Hepatocyte (in vitro differentiated cells): ENCODE measurements around the gene ARID5A. TPM values are rescaled to one million over a fixed set of nuclear protein-coding genes. Genes with fewer than 3 reads are reported as not detected.
A peak's percentile ranks its signal among the peaks of the same experiment; 100 is the strongest.

Source experiments
- DNase-seq: peaks from one replicate; pipeline ENCODE4 v3.0.0-alpha.2; 2016; ENCODE audit warnings: low spot score
- H2AFZ ChIP-seq: fragments of 200-600 bp; sonication (generic); 2 replicates; pipeline ENCODE4 v1.6.0; 2016; ENCODE audit warnings: antibody characterized with exemption, mild to moderate bottlenecking
- H3K27ac ChIP-seq: fragments of 200-600 bp; sonication (generic); 2 replicates; pipeline ENCODE4 v1.5.1; 2016; ENCODE audit warnings: mild to moderate bottlenecking
- H3K27me3 ChIP-seq: fragments of 200-600 bp; sonication (generic); 2 replicates; pipeline ENCODE4 v1.6.1; 2016
- H3K36me3 ChIP-seq: fragments of 200-600 bp; sonication (generic); replicated peaks from 2 replicates; pipeline ENCODE4 v1.5.1; 2016; ENCODE audit warnings: low read depth; ENCODE audit not compliant: insufficient read depth
- H3K4me1 ChIP-seq: fragments of 200-600 bp; sonication (generic); 2 replicates; pipeline ENCODE4 v1.5.1; 2016; ENCODE audit warnings: mild to moderate bottlenecking, moderate library complexity; ENCODE audit not compliant: insufficient read depth
- H3K4me2 ChIP-seq: fragments of 200-600 bp; sonication (generic); 2 replicates; pipeline ENCODE4 v1.6.0; 2016
- H3K4me3 ChIP-seq: fragments of 200-600 bp; sonication (generic); 2 replicates; pipeline ENCODE4 v1.5.1; 2016; ENCODE audit warnings: mild to moderate bottlenecking
- H3K79me2 ChIP-seq: fragments of 200-600 bp; sonication (generic); 2 replicates; pipeline ENCODE4 v1.6.0; 2017; ENCODE audit warnings: mild to moderate bottlenecking
- H3K9me2 ChIP-seq: fragments of 200-600 bp; sonication (generic); replicated peaks from 2 replicates; pipeline ENCODE4 v1.6.0; 2017; ENCODE audit warnings: mild to moderate bottlenecking; ENCODE audit not compliant: insufficient read depth
- H3K9me3 ChIP-seq: fragments of 200-600 bp; sonication (generic); 2 replicates; pipeline ENCODE4 v1.5.1; 2016; ENCODE audit warnings: low read depth, mild to moderate bottlenecking
- H4K20me1 ChIP-seq: fragments of 200-600 bp; sonication (generic); 2 replicates; pipeline ENCODE4 v1.6.0; 2016; ENCODE audit warnings: mild to moderate bottlenecking; ENCODE audit not compliant: insufficient read depth, poor library complexity, severe bottlenecking
- CTCF ChIP-seq: fragments of 200-600 bp; sonication (generic); IDR thresholded peaks from 2 replicates; pipeline ENCODE4 v1.5.1; 2016; ENCODE audit warnings: antibody characterized with exemption, mild to moderate bottlenecking; ENCODE audit not compliant: poor library complexity
- EZH2 ChIP-seq: fragments of 200-600 bp; sonication (generic); IDR thresholded peaks from 2 replicates; pipeline ENCODE4 v1.6.1; 2016; ENCODE audit warnings: antibody characterized with exemption, mild to moderate bottlenecking, borderline replicate concordance
- EZH2phosphoT487 ChIP-seq: fragments of 200-600 bp; sonication (generic); IDR thresholded peaks from one replicate; pipeline ENCODE4 v1.6.1; 2018; ENCODE audit warnings: antibody characterized with exemption, mild to moderate bottlenecking, low read depth, moderate library complexity; ENCODE audit not compliant: unreplicated experiment, severe bottlenecking
- WGBS: methylation state at CpG from one replicate; pipeline ENCODE4 v1.1.6; 2016; ENCODE audit warnings: low lambda C conversion rate; ENCODE audit errors: missing lambda C conversion rate; 5-methylcytosine and 5-hydroxymethylcytosine counted together
- polyA plus RNA-seq: library from polyadenylated mRNA; unstranded; fragments of >200 nt; fragmentation: Nextera tagmentation; extraction: Ambion mirVana; gene quantifications from 2 replicates; pipeline ENCODE4 v1.2.1, GENCODE V29; 2016
- total RNA-seq: library from RNA; depleted of rRNA; stranded (reverse); fragments of >200 nt; gene quantifications from 2 replicates; pipeline ENCODE4 v1.2.3, GENCODE V29; 2014

Gene ARID5A
- total and polyA plus RNA-seq, 2 experiments from 2014 or later: 6.9 to 13.3 TPM

GRCh38 chr2:96500385-96501066 lies 36.0 kb upstream of the ARID5A start:
- TF ChIP-seq CTCF: no peak
- TF ChIP-seq EZH2: no peak
- TF ChIP-seq EZH2phosphoT487: no peak
- Histone ChIP-seq H3K36me3 (no peaks in the 10 kb centered on the region), H3K79me2 (no peaks in the 10 kb centered on the region), H3K9me3 (no peaks in the 10 kb centered on the region), H3K4me2 (no peak overlapping the region), H2AFZ (no peak overlapping the region), H3K9me2 (no peaks in the 10 kb centered on the region), H3K27me3 (no peaks in the 10 kb centered on the region), H4K20me1 (no peaks in the 10 kb centered on the region), H3K4me1 (peaks cover under 1% of the 10 kb centered on the region), H3K27ac (no peak overlapping the region), H3K4me3 (no peak overlapping the region)
- 98% methylated on average over 57 of the region's 64 CpGs for WGBS
- DNase-seq: peak; percentile 4

GRCh38 chr2:96501471-96501874 lies 35.1 kb upstream of the ARID5A start:
- TF ChIP-seq EZH2 (no peak), EZH2phosphoT487 (no peak), CTCF (no peak)
- Histone ChIP-seq H2AFZ (no peak overlapping the region), H3K9me2 (no peaks in the 10 kb centered on the region), H4K20me1 (no peaks in the 10 kb centered on the region), H3K4me1 (peaks cover 10% of the 10 kb centered on the region), H3K9me3 (no peaks in the 10 kb centered on the region), H3K4me3 (no peak overlapping the region), H3K4me2 (no peak overlapping the region), H3K27me3 (no peaks in the 10 kb centered on the region), H3K79me2 (no peaks in the 10 kb centered on the region), H3K36me3 (no peaks in the 10 kb centered on the region), H3K27ac (no peak overlapping the region)
- 45% methylated on average over 2 of the region's 2 CpGs for WGBS
- peak; percentile 8 for DNase-seq

GRCh38 chr2:96501886-96502810 lies 34.4 kb upstream of the ARID5A start:
- DNase-seq: peak; percentile 42
- Histone ChIP-seq H3K9me2 (no peaks in the 10 kb centered on the region), H3K36me3 (no peaks in the 10 kb centered on the region), H3K4me1 (peaks cover 11% of the 10 kb centered on the region), H3K4me2 (no peak overlapping the region), H3K4me3 (no peak overlapping the region), H3K27me3 (no peaks in the 10 kb centered on the region), H3K9me3 (no peaks in the 10 kb centered on the region), H3K79me2 (no peaks in the 10 kb centered on the region), H4K20me1 (no peaks in the 10 kb centered on the region), H3K27ac (no peak overlapping the region), H2AFZ (no peak overlapping the region)
- WGBS: 78% methylated on average over 16 of the region's 16 CpGs
- TF ChIP-seq EZH2: no peak
- no peak for TF ChIP-seq CTCF
- no peak for TF ChIP-seq EZH2phosphoT487
